Mesodermal cell (in vitro differentiated cells): ENCODE results near the gene GALNS.

ENCODE experiments used
- H3K27ac ChIP-seq: 2 replicates; pipeline ENCODE4 v1.7.0; 2013; ENCODE audit warnings: mild to moderate bottlenecking, low read depth, low read length, moderate library complexity; ENCODE audit not compliant: severe bottlenecking
- H3K36me3 ChIP-seq: 2 replicates; pipeline ENCODE4 v1.7.1; 2013; ENCODE audit warnings: mild to moderate bottlenecking, low read length, moderate library complexity; ENCODE audit not compliant: control insufficient read depth, insufficient read depth
- H3K4me1 ChIP-seq: one replicate; pipeline ENCODE4 v1.7.1; 2013; ENCODE audit warnings: mild to moderate bottlenecking, low read length; ENCODE audit not compliant: insufficient read depth, control insufficient read depth, poor library complexity, severe bottlenecking
- H3K4me3 ChIP-seq: 2 replicates; pipeline ENCODE4 v1.7.0; 2013; ENCODE audit warnings: low read length, control low read depth, mild to moderate bottlenecking; ENCODE audit not compliant: insufficient read depth, poor library complexity, severe bottlenecking; ENCODE audit errors: extremely low read depth
- H3K9me3 ChIP-seq: 2 replicates; pipeline ENCODE4 v1.7.1; 2013; ENCODE audit warnings: mild to moderate bottlenecking, low read length, moderate library complexity; ENCODE audit not compliant: control insufficient read depth
- WGBS, 2 experiments: methylation state at CpG; one replicate each; pipeline ENCODE4 v1.1.5; 2013; ENCODE audit warnings: missing lambda C conversion rate in 2 of 2; ENCODE audit not compliant: insufficient coverage in 2 of 2; 5-methylcytosine and 5-hydroxymethylcytosine counted together

The GALNS gene

GRCh38 chr16:88771294-88771772 lies 85.4 kb downstream of the GALNS start:
- Histone ChIP-seq H3K9me3 (no peaks in the 10 kb centered on the region), H3K4me3 (no peak overlapping the region), H3K27ac (peak overlapping the region; percentile 53), H3K4me1 (peaks cover 68% of the 10 kb centered on the region), H3K36me3 (peaks cover 1% of the 10 kb centered on the region)
- 63 to 75% methylated on average over 11 to 13 of the region's 19 CpGs for WGBS, 2 experiments

- no peak overlapping the region for H3K4me3 ChIP-seq
- peaks cover 3% of the 10 kb centered on the region for H3K36me3 ChIP-seq
- 24% methylated on average over 39 to 41 of the region's 41 CpGs for WGBS, 2 experiments
- peaks cover 68% of the 10 kb centered on the region for H3K4me1 ChIP-seq
- peak overlapping the region; percentile 53 for H3K27ac ChIP-seq
- H3K9me3 ChIP-seq: no peaks in the 10 kb centered on the region
Measured at GRCh38 chr16:88770461-88771293, 86.1 kb downstream of the GALNS start.

GRCh38 chr16:88769617-88770460 lies 86.9 kb downstream of the GALNS start:
- no peaks in the 10 kb centered on the region for H3K9me3 ChIP-seq
- H3K36me3 ChIP-seq: peaks cover 3% of the 10 kb centered on the region
- H3K4me1 ChIP-seq: peaks cover 71% of the 10 kb centered on the region
- WGBS, 2 experiments: 22 to 34% methylated on average over 19 to 25 of the region's 30 CpGs
- H3K27ac ChIP-seq: peak overlapping the region; percentile 53
- no peak overlapping the region for H3K4me3 ChIP-seq

- peaks cover 66% of the 10 kb centered on the region for H3K4me1 ChIP-seq
- peaks cover 6% of the 10 kb centered on the region for H3K36me3 ChIP-seq
- no peak overlapping the region for H3K27ac ChIP-seq
- no peaks in the 10 kb centered on the region for H3K9me3 ChIP-seq
- no peak overlapping the region for H3K4me3 ChIP-seq
- WGBS, 2 experiments: 81% methylated on average over 14 to 17 of the region's 24 CpGs
Measured at GRCh38 chr16:88768071-88768783, 88.5 kb downstream of the GALNS start.

- H3K36me3 ChIP-seq: peaks cover 6% of the 10 kb centered on the region
- no peak overlapping the region for H3K4me3 ChIP-seq
- no peaks in the 10 kb centered on the region for H3K9me3 ChIP-seq
- 73 to 89% methylated on average over 9 to 10 of the region's 12 CpGs for WGBS, 2 experiments
- H3K27ac ChIP-seq: no peak overlapping the region
- H3K4me1 ChIP-seq: peaks cover 66% of the 10 kb centered on the region
Measured at GRCh38 chr16:88767546-88768070, 89.1 kb downstream of the GALNS start.

GRCh38 chr16:88766975-88767374 lies 89.8 kb downstream of the GALNS start:
- WGBS, 2 experiments: 93 to 94% methylated on average over 9 to 11 of the region's 11 CpGs
- no peaks in the 10 kb centered on the region for H3K9me3 ChIP-seq
- peaks cover 6% of the 10 kb centered on the region for H3K36me3 ChIP-seq
- H3K4me1 ChIP-seq: peaks cover 68% of the 10 kb centered on the region
- H3K27ac ChIP-seq: no peak overlapping the region
- H3K4me3 ChIP-seq: no peak overlapping the region

- Histone ChIP-seq H3K4me3 (no peak overlapping the region), H3K36me3 (peaks cover 6% of the 10 kb centered on the region), H3K27ac (no peak overlapping the region), H3K9me3 (no peaks in the 10 kb centered on the region), H3K4me1 (peaks cover 61% of the 10 kb centered on the region)
- WGBS, 2 experiments: 84 to 87% methylated on average over 6 of the region's 9 CpGs
Measured at GRCh38 chr16:88764913-88765349, 91.8 kb downstream of the GALNS start.

GRCh38 chr16:88764080-88764479 lies 92.7 kb downstream of the GALNS start:
- 92 to 93% methylated on average over 19 of the region's 19 CpGs for WGBS, 2 experiments
- Histone ChIP-seq H3K9me3 (no peaks in the 10 kb centered on the region), H3K4me1 (peaks cover 63% of the 10 kb centered on the region), H3K4me3 (no peak overlapping the region), H3K36me3 (peaks cover 6% of the 10 kb centered on the region), H3K27ac (no peak overlapping the region)
